Measurements from ENCODE around the gene NOL4L.

NOL4L gene

GRCh38 chr20:32571566-32571965 lies 13.6 kb downstream of the NOL4L start (continued):
- no peak for TF ChIP-seq CREB5 (CRISPR knock-in tag; IDR thresholded peaks at IDR 0.05; ENCODE audit: low read depth)
- no peak for TF ChIP-seq ARNTL (CRISPR knock-in tag; IDR thresholded peaks at IDR 0.05; ENCODE audit: borderline replicate concordance, low read depth)

- no peak for TF ChIP-seq ZFP3 (CRISPR knock-in tag; IDR thresholded peaks at IDR 0.05)
- no peak for TF ChIP-seq GLIS3 (CRISPR knock-in tag; IDR thresholded peaks at IDR 0.05)
- no peak for TF ChIP-seq ZNF565 (CRISPR knock-in tag; conservative IDR thresholded peaks at IDR 0.05; ENCODE audit: low read depth)
- no peak for TF ChIP-seq TSHZ2 (CRISPR knock-in tag; IDR thresholded peaks at IDR 0.05)
- no peak for ATAC-seq
These were observed 14.5 kb downstream of the NOL4L start for GRCh38 chr20:32570401-32571190.

- ATAC-seq: no peak
- TF ChIP-seq GLIS3 (CRISPR knock-in tag; IDR thresholded peaks at IDR 0.05) (no peak), TSHZ2 (CRISPR knock-in tag; IDR thresholded peaks at IDR 0.05) (no peak)
These were observed 15.5 kb downstream of the NOL4L start for GRCh38 chr20:32569380-32570305.

- no peak for ATAC-seq
- TF ChIP-seq PATZ1 (CRISPR knock-in tag; IDR thresholded peaks at IDR 0.05; ENCODE audit: borderline replicate concordance) (no peak), OSR1 (CRISPR knock-in tag; IDR thresholded peaks at IDR 0.05) (no peak), TOX (CRISPR knock-in tag; IDR thresholded peaks at IDR 0.05; ENCODE audit: borderline replicate concordance) (no peak), SNAI2 (CRISPR knock-in tag; IDR thresholded peaks at IDR 0.05) (no peak), CSRNP3 (CRISPR knock-in tag; IDR thresholded peaks at IDR 0.05) (no peak), ISL1 (CRISPR knock-in tag; IDR thresholded peaks at IDR 0.05) (no peak), ARNTL (CRISPR knock-in tag; IDR thresholded peaks at IDR 0.05; ENCODE audit: borderline replicate concordance, low read depth) (no peak), TCF4 (CRISPR knock-in tag; IDR thresholded peaks at IDR 0.05; ENCODE audit: borderline replicate concordance) (no peak), BACH2 (CRISPR knock-in tag; IDR thresholded peaks at IDR 0.05; ENCODE audit: borderline replicate concordance) (no peak), CSDC2 (CRISPR knock-in tag; IDR thresholded peaks at IDR 0.05) (no peak), GLIS3 (CRISPR knock-in tag; IDR thresholded peaks at IDR 0.05) (no peak), PPARA (CRISPR knock-in tag; IDR thresholded peaks at IDR 0.05; ENCODE audit: borderline replicate concordance) (no peak), TSHZ2 (CRISPR knock-in tag; IDR thresholded peaks at IDR 0.05) (no peak), ZC3H10 (CRISPR knock-in tag; IDR thresholded peaks at IDR 0.05) (no peak)
These were observed 16.1 kb downstream of the NOL4L start for GRCh38 chr20:32569018-32569379.

Data from SK-N-SH treated with all-trans-retinoic acid at 6 μM for 48 hours (cell line).